KMS-11 (cell line): ENCODE measurements around the gene COMP.

Source experiments
- H2AFZ ChIP-seq: fragments of 200-600 bp; sonication (generic); 2 replicates; pipeline ENCODE4 v1.6.1; 2016; ENCODE audit warnings: antibody characterized with exemption, mixed run types, low read depth
- H3K27ac ChIP-seq: fragments of 200-600 bp; sonication (generic); 2 replicates; pipeline ENCODE4 v1.6.1; 2016; ENCODE audit warnings: mild to moderate bottlenecking, mixed run types
- H3K27me3 ChIP-seq: fragments of 200-600 bp; sonication (generic); 2 replicates; pipeline ENCODE4 v1.6.1; 2017; ENCODE audit warnings: mild to moderate bottlenecking, low read depth, mixed run types, moderate library complexity; ENCODE audit not compliant: insufficient read depth
- H3K36me3 ChIP-seq: fragments of 200-600 bp; sonication (generic); 2 replicates; pipeline ENCODE4 v1.6.1; 2017; ENCODE audit warnings: mild to moderate bottlenecking, mixed run types; ENCODE audit not compliant: insufficient read depth
- H3K4me1 ChIP-seq: fragments of 200-600 bp; sonication (generic); 2 replicates; pipeline ENCODE4 v1.6.1; 2016; ENCODE audit warnings: mild to moderate bottlenecking, low read depth, mixed run types; ENCODE audit not compliant: poor library complexity, severe bottlenecking
- H3K4me2 ChIP-seq: fragments of 200-600 bp; sonication (generic); 2 replicates; pipeline ENCODE4 v1.7.0; 2016; ENCODE audit warnings: mild to moderate bottlenecking, mixed run types
- H3K4me3 ChIP-seq: fragments of 200-600 bp; sonication (generic); IDR thresholded peaks from 2 replicates; pipeline ENCODE4 v1.6.1; 2017; ENCODE audit warnings: low read depth, low read length, mixed read lengths; ENCODE audit not compliant: insufficient read depth
- H3K79me2 ChIP-seq: fragments of 200-600 bp; sonication (generic); 2 replicates; pipeline ENCODE4 v1.6.1; 2016; ENCODE audit warnings: low read depth, mixed run types; ENCODE audit not compliant: insufficient read depth
- H3K9ac ChIP-seq: fragments of 200-600 bp; sonication (generic); 2 replicates; pipeline ENCODE4 v1.6.1; 2016; ENCODE audit warnings: mild to moderate bottlenecking, mixed run types
- H4K20me1 ChIP-seq: fragments of 200-600 bp; sonication (generic); 2 replicates; pipeline ENCODE4 v1.6.1; 2016; ENCODE audit warnings: mild to moderate bottlenecking, mixed run types; ENCODE audit not compliant: insufficient read depth
- CTCF ChIP-seq: fragments of 200-600 bp; sonication (generic); conservative IDR thresholded peaks from 2 replicates; pipeline ENCODE4 v1.6.1; 2017; ENCODE audit warnings: low read depth, mild to moderate bottlenecking, antibody characterized with exemption, low read length, moderate library complexity, mixed read lengths

The COMP gene

GRCh38 chr19:18754501-18754900 lies 36.6 kb downstream of the COMP start:
- Histone ChIP-seq H3K4me3 (no peak overlapping the region), H3K4me1 (no peaks in the 10 kb centered on the region), H3K4me2 (no peak overlapping the region), H3K36me3 (no peaks in the 10 kb centered on the region), H3K9ac (no peak overlapping the region), H3K27me3 (no peaks in the 10 kb centered on the region), H3K79me2 (no peaks in the 10 kb centered on the region), H3K27ac (no peak overlapping the region), H4K20me1 (no peaks in the 10 kb centered on the region), H2AFZ (no peak overlapping the region)
- TF ChIP-seq CTCF: no peak

GRCh38 chr19:18751571-18751970 lies 39.5 kb downstream of the COMP start:
- Histone ChIP-seq H3K4me2 (no peak overlapping the region), H3K27me3 (no peaks in the 10 kb centered on the region), H4K20me1 (no peaks in the 10 kb centered on the region), H3K9ac (no peak overlapping the region), H3K27ac (no peak overlapping the region), H2AFZ (no peak overlapping the region), H3K36me3 (no peaks in the 10 kb centered on the region), H3K4me3 (no peak overlapping the region), H3K79me2 (no peaks in the 10 kb centered on the region), H3K4me1 (no peaks in the 10 kb centered on the region)
- TF ChIP-seq CTCF: no peak

- Histone ChIP-seq H3K4me3 (no peak overlapping the region), H3K4me2 (no peak overlapping the region), H3K27me3 (no peaks in the 10 kb centered on the region), H3K36me3 (no peaks in the 10 kb centered on the region), H3K79me2 (no peaks in the 10 kb centered on the region), H3K27ac (no peak overlapping the region), H3K4me1 (no peaks in the 10 kb centered on the region), H2AFZ (no peak overlapping the region), H3K9ac (no peak overlapping the region), H4K20me1 (no peaks in the 10 kb centered on the region)
- TF ChIP-seq CTCF: no peak
Measured at GRCh38 chr19:18750295-18750970, 40.7 kb downstream of the COMP start.

- Histone ChIP-seq H3K79me2 (no peaks in the 10 kb centered on the region), H3K36me3 (no peaks in the 10 kb centered on the region), H3K4me2 (no peak overlapping the region), H3K9ac (no peak overlapping the region), H3K4me3 (no peak overlapping the region), H3K27me3 (no peaks in the 10 kb centered on the region), H3K4me1 (no peaks in the 10 kb centered on the region), H3K27ac (no peak overlapping the region), H4K20me1 (no peaks in the 10 kb centered on the region), H2AFZ (no peak overlapping the region)
- no peak for TF ChIP-seq CTCF
Measured at GRCh38 chr19:18749362-18750231, 41.5 kb downstream of the COMP start.
